ENCODE measurements around the gene ANGPTL2.

DNA sequence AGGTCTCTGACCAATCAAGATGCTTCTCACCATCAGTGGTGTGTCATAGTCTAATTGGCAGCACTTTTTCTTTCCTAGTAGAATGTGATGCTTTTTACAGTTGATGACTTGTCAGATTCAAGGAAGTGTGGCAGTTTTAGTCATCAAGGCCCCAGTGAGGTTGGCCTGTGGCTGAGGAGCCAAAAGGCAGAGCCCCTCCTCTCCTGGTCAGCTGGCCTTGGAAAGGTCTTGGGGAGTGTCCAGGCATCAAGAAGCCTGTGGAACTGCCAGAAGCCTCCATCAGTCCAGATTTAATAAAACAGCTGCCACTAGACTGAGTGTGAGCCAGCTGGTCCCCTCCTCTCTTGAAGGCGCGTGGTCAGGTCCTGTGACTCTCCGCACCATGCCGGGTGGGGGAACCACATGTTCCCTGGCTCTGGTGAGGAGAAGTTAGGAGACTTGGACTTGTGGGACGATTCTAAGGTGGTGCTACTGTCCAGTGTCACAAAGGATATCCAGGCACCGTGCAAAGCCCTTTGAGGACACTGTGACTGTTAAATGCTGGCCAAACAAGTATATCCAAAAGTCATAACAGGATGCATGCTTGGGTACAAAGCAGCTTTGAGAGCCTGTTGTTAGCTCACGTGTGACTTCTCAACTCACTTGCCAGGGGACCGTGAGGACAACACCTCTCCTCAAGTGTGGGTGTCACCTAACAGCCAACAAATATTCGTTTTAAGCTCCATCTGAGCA lies 6.1 kb upstream of the ANGPTL2 start:
- TF ChIP-seq, protein P1, sequence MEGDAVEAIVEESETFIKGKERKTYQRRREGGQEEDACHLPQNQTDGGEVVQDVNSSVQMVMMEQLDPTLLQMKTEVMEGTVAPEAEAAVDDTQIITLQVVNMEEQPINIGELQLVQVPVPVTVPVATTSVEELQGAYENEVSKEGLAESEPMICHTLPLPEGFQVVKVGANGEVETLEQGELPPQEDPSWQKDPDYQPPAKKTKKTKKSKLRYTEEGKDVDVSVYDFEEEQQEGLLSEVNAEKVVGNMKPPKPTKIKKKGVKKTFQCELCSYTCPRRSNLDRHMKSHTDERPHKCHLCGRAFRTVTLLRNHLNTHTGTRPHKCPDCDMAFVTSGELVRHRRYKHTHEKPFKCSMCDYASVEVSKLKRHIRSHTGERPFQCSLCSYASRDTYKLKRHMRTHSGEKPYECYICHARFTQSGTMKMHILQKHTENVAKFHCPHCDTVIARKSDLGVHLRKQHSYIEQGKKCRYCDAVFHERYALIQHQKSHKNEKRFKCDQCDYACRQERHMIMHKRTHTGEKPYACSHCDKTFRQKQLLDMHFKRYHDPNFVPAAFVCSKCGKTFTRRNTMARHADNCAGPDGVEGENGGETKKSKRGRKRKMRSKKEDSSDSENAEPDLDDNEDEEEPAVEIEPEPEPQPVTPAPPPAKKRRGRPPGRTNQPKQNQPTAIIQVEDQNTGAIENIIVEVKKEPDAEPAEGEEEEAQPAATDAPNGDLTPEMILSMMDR (IDR thresholded peaks at IDR 0.05): no peak
- peak; percentile 60 to 71 for TF ChIP-seq POLR2AphosphoS5 (IDR thresholded peaks at IDR 0.05; ENCODE audit: insufficient read depth in 1 of 2, low read depth in 1 of 2)
- no peak for TF ChIP-seq POLR2A (IDR thresholded peaks at IDR 0.05)

All from vagina (tissue), 2 donors.